Measurements from ENCODE around the gene CTAGE4.
"Not testable (repeated sequence)": the region's sequence is repeated elsewhere in the genome, so short reads cannot be mapped to it uniquely, and the experiment has no call there.

Gene CTAGE4

GRCh38 chr7:144205306-144205705 lies 22.0 kb downstream of the CTAGE4 start:
- H3K36me3 ChIP-seq (ENCODE audit: control insufficient read depth, insufficient read depth, low read length); DNase-seq; H3K4me3 ChIP-seq (ENCODE audit: insufficient read depth, low read depth, low read length, poor library complexity, severe bottlenecking); H3K27me3 ChIP-seq (replicated peaks; ENCODE audit: control insufficient read depth, insufficient read depth, low read length, poor library complexity, severe bottlenecking); H3K4me1 ChIP-seq (ENCODE audit: control insufficient read depth, insufficient read depth, low read length, poor library complexity, severe bottlenecking); H3K9me3 ChIP-seq (ENCODE audit: control insufficient read depth, low read length); H3K27ac ChIP-seq (ENCODE audit: insufficient read depth, low read length, poor library complexity, severe bottlenecking): not testable (repeated sequence)

GRCh38 chr7:144217200-144217599 lies 33.9 kb downstream of the CTAGE4 start:
- not testable (repeated sequence) for H3K36me3 ChIP-seq (ENCODE audit: control insufficient read depth, insufficient read depth, low read length); H3K27ac ChIP-seq (ENCODE audit: insufficient read depth, low read length, poor library complexity, severe bottlenecking); H3K4me1 ChIP-seq (ENCODE audit: control insufficient read depth, insufficient read depth, low read length, poor library complexity, severe bottlenecking); DNase-seq; H3K4me3 ChIP-seq (ENCODE audit: insufficient read depth, low read depth, low read length, poor library complexity, severe bottlenecking); H3K27me3 ChIP-seq (replicated peaks; ENCODE audit: control insufficient read depth, insufficient read depth, low read length, poor library complexity, severe bottlenecking); H3K9me3 ChIP-seq (ENCODE audit: control insufficient read depth, low read length)

GRCh38 chr7:144218581-144218980 lies 35.3 kb downstream of the CTAGE4 start:
- not testable (repeated sequence) for H3K4me3 ChIP-seq (ENCODE audit: insufficient read depth, low read depth, low read length, poor library complexity, severe bottlenecking); H3K27me3 ChIP-seq (replicated peaks; ENCODE audit: control insufficient read depth, insufficient read depth, low read length, poor library complexity, severe bottlenecking); H3K36me3 ChIP-seq (ENCODE audit: control insufficient read depth, insufficient read depth, low read length); H3K27ac ChIP-seq (ENCODE audit: insufficient read depth, low read length, poor library complexity, severe bottlenecking); H3K9me3 ChIP-seq (ENCODE audit: control insufficient read depth, low read length); DNase-seq; H3K4me1 ChIP-seq (ENCODE audit: control insufficient read depth, insufficient read depth, low read length, poor library complexity, severe bottlenecking)

- DNase-seq; H3K36me3 ChIP-seq (ENCODE audit: control insufficient read depth, insufficient read depth, low read length); H3K9me3 ChIP-seq (ENCODE audit: control insufficient read depth, low read length); H3K4me3 ChIP-seq (ENCODE audit: insufficient read depth, low read depth, low read length, poor library complexity, severe bottlenecking); H3K27me3 ChIP-seq (replicated peaks; ENCODE audit: control insufficient read depth, insufficient read depth, low read length, poor library complexity, severe bottlenecking); H3K27ac ChIP-seq (ENCODE audit: insufficient read depth, low read length, poor library complexity, severe bottlenecking); H3K4me1 ChIP-seq (ENCODE audit: control insufficient read depth, insufficient read depth, low read length, poor library complexity, severe bottlenecking): not testable (repeated sequence)
These were observed 35.9 kb downstream of the CTAGE4 start for GRCh38 chr7:144219149-144219548.

- not testable (repeated sequence) for H3K36me3 ChIP-seq (ENCODE audit: control insufficient read depth, insufficient read depth, low read length); H3K27me3 ChIP-seq (replicated peaks; ENCODE audit: control insufficient read depth, insufficient read depth, low read length, poor library complexity, severe bottlenecking); H3K9me3 ChIP-seq (ENCODE audit: control insufficient read depth, low read length); DNase-seq; H3K27ac ChIP-seq (ENCODE audit: insufficient read depth, low read length, poor library complexity, severe bottlenecking); H3K4me3 ChIP-seq (ENCODE audit: insufficient read depth, low read depth, low read length, poor library complexity, severe bottlenecking); H3K4me1 ChIP-seq (ENCODE audit: control insufficient read depth, insufficient read depth, low read length, poor library complexity, severe bottlenecking)
These were observed 37.3 kb downstream of the CTAGE4 start for GRCh38 chr7:144220531-144220930.

GRCh38 chr7:144223675-144224074 lies 40.4 kb downstream of the CTAGE4 start:
- not testable (repeated sequence) for H3K9me3 ChIP-seq (ENCODE audit: control insufficient read depth, low read length); H3K4me1 ChIP-seq (ENCODE audit: control insufficient read depth, insufficient read depth, low read length, poor library complexity, severe bottlenecking); H3K27me3 ChIP-seq (replicated peaks; ENCODE audit: control insufficient read depth, insufficient read depth, low read length, poor library complexity, severe bottlenecking); H3K27ac ChIP-seq (ENCODE audit: insufficient read depth, low read length, poor library complexity, severe bottlenecking); H3K36me3 ChIP-seq (ENCODE audit: control insufficient read depth, insufficient read depth, low read length); DNase-seq; H3K4me3 ChIP-seq (ENCODE audit: insufficient read depth, low read depth, low read length, poor library complexity, severe bottlenecking)

GRCh38 chr7:144226866-144227265 lies 43.6 kb downstream of the CTAGE4 start:
- H3K27ac ChIP-seq (ENCODE audit: insufficient read depth, low read length, poor library complexity, severe bottlenecking); DNase-seq; H3K27me3 ChIP-seq (replicated peaks; ENCODE audit: control insufficient read depth, insufficient read depth, low read length, poor library complexity, severe bottlenecking); H3K36me3 ChIP-seq (ENCODE audit: control insufficient read depth, insufficient read depth, low read length); H3K4me3 ChIP-seq (ENCODE audit: insufficient read depth, low read depth, low read length, poor library complexity, severe bottlenecking); H3K4me1 ChIP-seq (ENCODE audit: control insufficient read depth, insufficient read depth, low read length, poor library complexity, severe bottlenecking); H3K9me3 ChIP-seq (ENCODE audit: control insufficient read depth, low read length): not testable (repeated sequence)

GRCh38 chr7:144228810-144229209 lies 45.5 kb downstream of the CTAGE4 start:
- DNase-seq; H3K4me3 ChIP-seq (ENCODE audit: insufficient read depth, low read depth, low read length, poor library complexity, severe bottlenecking); H3K27me3 ChIP-seq (replicated peaks; ENCODE audit: control insufficient read depth, insufficient read depth, low read length, poor library complexity, severe bottlenecking); H3K4me1 ChIP-seq (ENCODE audit: control insufficient read depth, insufficient read depth, low read length, poor library complexity, severe bottlenecking); H3K36me3 ChIP-seq (ENCODE audit: control insufficient read depth, insufficient read depth, low read length); H3K9me3 ChIP-seq (ENCODE audit: control insufficient read depth, low read length); H3K27ac ChIP-seq (ENCODE audit: insufficient read depth, low read length, poor library complexity, severe bottlenecking): not testable (repeated sequence)

- not testable (repeated sequence) for H3K27me3 ChIP-seq (replicated peaks; ENCODE audit: control insufficient read depth, insufficient read depth, low read length, poor library complexity, severe bottlenecking); H3K27ac ChIP-seq (ENCODE audit: insufficient read depth, low read length, poor library complexity, severe bottlenecking); H3K4me1 ChIP-seq (ENCODE audit: control insufficient read depth, insufficient read depth, low read length, poor library complexity, severe bottlenecking); DNase-seq; H3K4me3 ChIP-seq (ENCODE audit: insufficient read depth, low read depth, low read length, poor library complexity, severe bottlenecking); H3K9me3 ChIP-seq (ENCODE audit: control insufficient read depth, low read length); H3K36me3 ChIP-seq (ENCODE audit: control insufficient read depth, insufficient read depth, low read length)
These were observed 47.8 kb downstream of the CTAGE4 start for GRCh38 chr7:144231027-144231426.

GRCh38 chr7:144233039-144233438 lies 49.8 kb downstream of the CTAGE4 start:
- H3K4me1 ChIP-seq (ENCODE audit: control insufficient read depth, insufficient read depth, low read length, poor library complexity, severe bottlenecking); H3K36me3 ChIP-seq (ENCODE audit: control insufficient read depth, insufficient read depth, low read length); H3K27me3 ChIP-seq (replicated peaks; ENCODE audit: control insufficient read depth, insufficient read depth, low read length, poor library complexity, severe bottlenecking); H3K27ac ChIP-seq (ENCODE audit: insufficient read depth, low read length, poor library complexity, severe bottlenecking); H3K4me3 ChIP-seq (ENCODE audit: insufficient read depth, low read depth, low read length, poor library complexity, severe bottlenecking); H3K9me3 ChIP-seq (ENCODE audit: control insufficient read depth, low read length); DNase-seq: not testable (repeated sequence)

Measured in effector memory CD4-positive, alpha-beta T cell (primary cell).